SK-N-SH treated with all-trans-retinoic acid at 6 μM for 48 hours (cell line): ENCODE data around the gene PEX1.

Experiments used
- ATAC-seq: fragments of 200-7000 bp; cut with Tn5 transposase; 3 replicates; pipeline ENCODE4 v1.9.1; 2020; ENCODE audit warnings: mild to moderate bottlenecking, moderate library complexity
- ARNTL ChIP-seq: fragments of 450-650 bp; formaldehyde crosslinking; IDR thresholded peaks from 2 replicates; pipeline ENCODE4 v1.5.0; 2020; ENCODE audit warnings: low read depth, mild to moderate bottlenecking, moderate library complexity, borderline replicate concordance
- BACH2 ChIP-seq: fragments of 250-450 bp; sonication (Bioruptor Pico); IDR thresholded peaks from 2 replicates; pipeline ENCODE4 v1.9.0; 2021; ENCODE audit warnings: mild to moderate bottlenecking, borderline replicate concordance
- ESRRG ChIP-seq: fragments of 250-450 bp; sonication (Bioruptor Pico); IDR thresholded peaks from 2 replicates; pipeline ENCODE4 v1.6.1; 2021; ENCODE audit warnings: mild to moderate bottlenecking
- GLIS3 ChIP-seq: fragments of 250-450 bp; sonication (Bioruptor Pico); IDR thresholded peaks from 2 replicates; pipeline ENCODE4 v1.5.0; 2020; ENCODE audit warnings: mild to moderate bottlenecking, moderate library complexity
- ISL1 ChIP-seq: fragments of 250-450 bp; sonication (Bioruptor Pico); IDR thresholded peaks from 2 replicates; pipeline ENCODE4 v2.1.2; 2022; ENCODE audit warnings: mild to moderate bottlenecking, moderate library complexity
- OSR1 ChIP-seq: fragments of 250-450 bp; sonication (Bioruptor Pico); IDR thresholded peaks from 2 replicates; pipeline ENCODE4 v1.8.0; 2022; ENCODE audit warnings: moderate library complexity, mild to moderate bottlenecking, inconsistent platforms
- PPARA ChIP-seq: fragments of 250-450 bp; sonication (Bioruptor Pico); IDR thresholded peaks from 2 replicates; pipeline ENCODE4 v1.5.0; 2020; ENCODE audit warnings: mild to moderate bottlenecking, borderline replicate concordance
- RARB ChIP-seq: fragments of 250-450 bp; sonication (Bioruptor Pico); IDR thresholded peaks from 2 replicates; pipeline ENCODE4 v1.8.0; 2021; ENCODE audit warnings: mild to moderate bottlenecking, moderate library complexity
- SNAI2 ChIP-seq: fragments of 250-450 bp; sonication (Bioruptor Pico); IDR thresholded peaks from 2 replicates; pipeline ENCODE4 v1.5.0; 2020; ENCODE audit warnings: mild to moderate bottlenecking, moderate library complexity
- TCF4 ChIP-seq: fragments of 250-450 bp; sonication (Bioruptor Pico); IDR thresholded peaks from 2 replicates; pipeline ENCODE4 v1.8.0; 2021; ENCODE audit warnings: mild to moderate bottlenecking, moderate library complexity, borderline replicate concordance
- TOX ChIP-seq: fragments of 250-450 bp; sonication (Bioruptor Pico); IDR thresholded peaks from 2 replicates; pipeline ENCODE4 v1.8.0; 2021; ENCODE audit warnings: mild to moderate bottlenecking, moderate library complexity, borderline replicate concordance
- ZC3H10 ChIP-seq: fragments of 250-450 bp; sonication (Bioruptor Pico); IDR thresholded peaks from 2 replicates; pipeline ENCODE4 v1.5.1; 2021; ENCODE audit warnings: mild to moderate bottlenecking, moderate library complexity
- ZFP3 ChIP-seq: fragments of 250-450 bp; sonication (Bioruptor Pico); IDR thresholded peaks from 2 replicates; pipeline ENCODE4 v1.5.0; 2020; ENCODE audit warnings: mild to moderate bottlenecking, moderate library complexity
- ZFP30 ChIP-seq: fragments of 450-650 bp; formaldehyde crosslinking; IDR thresholded peaks from 2 replicates; pipeline ENCODE4 v1.5.0; 2022; ENCODE audit warnings: mild to moderate bottlenecking, moderate library complexity
- ZNF70 ChIP-seq: fragments of 450-650 bp; formaldehyde crosslinking; IDR thresholded peaks from 2 replicates; pipeline ENCODE4 v1.5.0; 2020; ENCODE audit warnings: mild to moderate bottlenecking, moderate library complexity
- ZNF8 ChIP-seq: fragments of 450-650 bp; formaldehyde crosslinking; IDR thresholded peaks from 2 replicates; pipeline ENCODE4 v1.5.0; 2020; ENCODE audit warnings: mild to moderate bottlenecking, moderate library complexity
- TF ChIP-seq, protein P1 (sequence below): fragments of 250-450 bp; sonication (Bioruptor Pico); IDR thresholded peaks from 2 replicates; pipeline ENCODE4 v1.5.1; 2020; ENCODE audit warnings: low read depth, mild to moderate bottlenecking, moderate library complexity
- TF ChIP-seq, protein P2 (sequence below): fragments of 250-450 bp; sonication (Bioruptor Pico); IDR thresholded peaks from 2 replicates; pipeline ENCODE4 v1.5.0; 2020; ENCODE audit warnings: mild to moderate bottlenecking, moderate library complexity
- TF ChIP-seq, protein P3 (sequence below): fragments of 250-450 bp; sonication (Bioruptor Pico); IDR thresholded peaks from 2 replicates; pipeline ENCODE4 v1.8.0; 2021; ENCODE audit warnings: low read depth, mild to moderate bottlenecking, moderate library complexity, borderline replicate concordance
- TF ChIP-seq, protein P4 (sequence below): fragments of 250-450 bp; sonication (Bioruptor Pico); IDR thresholded peaks from 2 replicates; pipeline ENCODE4 v1.8.0; 2020; ENCODE audit warnings: mild to moderate bottlenecking, moderate library complexity, borderline replicate concordance

PEX1 gene

DNA sequence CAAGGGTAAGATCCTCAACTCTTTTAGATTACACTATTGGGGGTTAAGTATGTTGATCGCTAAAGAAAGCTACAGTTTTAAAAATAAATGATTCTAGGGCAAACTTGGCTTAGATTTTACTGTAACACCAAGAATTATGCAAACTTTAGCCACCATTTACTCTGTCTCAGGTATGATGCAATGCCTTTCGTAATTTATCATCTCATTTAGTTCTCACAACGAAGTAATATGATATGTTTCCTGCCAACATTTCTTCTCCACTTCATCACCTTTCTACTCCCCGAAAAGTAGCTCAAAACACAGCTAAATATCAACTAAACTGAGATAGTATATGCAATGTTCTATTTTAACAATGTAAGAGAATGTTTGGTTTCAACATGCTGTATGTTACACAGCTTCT lies 40.8 kb upstream of the PEX1 start:
- no peak for TF ChIP-seq RARB (CRISPR knock-in tag)
- TF ChIP-seq GLIS3 (CRISPR knock-in tag): no peak
- TF ChIP-seq BACH2 (CRISPR knock-in tag): no peak
- no peak for TF ChIP-seq ZNF70 (CRISPR knock-in tag)
- TF ChIP-seq, protein P1, sequence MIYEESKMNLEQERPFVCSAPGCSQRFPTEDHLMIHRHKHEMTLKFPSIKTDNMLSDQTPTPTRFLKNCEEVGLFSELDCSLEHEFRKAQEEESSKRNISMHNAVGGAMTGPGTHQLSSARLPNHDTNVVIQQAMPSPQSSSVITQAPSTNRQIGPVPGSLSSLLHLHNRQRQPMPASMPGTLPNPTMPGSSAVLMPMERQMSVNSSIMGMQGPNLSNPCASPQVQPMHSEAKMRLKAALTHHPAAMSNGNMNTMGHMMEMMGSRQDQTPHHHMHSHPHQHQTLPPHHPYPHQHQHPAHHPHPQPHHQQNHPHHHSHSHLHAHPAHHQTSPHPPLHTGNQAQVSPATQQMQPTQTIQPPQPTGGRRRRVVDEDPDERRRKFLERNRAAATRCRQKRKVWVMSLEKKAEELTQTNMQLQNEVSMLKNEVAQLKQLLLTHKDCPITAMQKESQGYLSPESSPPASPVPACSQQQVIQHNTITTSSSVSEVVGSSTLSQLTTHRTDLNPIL (CRISPR knock-in tag): no peak
- TF ChIP-seq ZFP3: no peak
- no peak for ATAC-seq

DNA sequence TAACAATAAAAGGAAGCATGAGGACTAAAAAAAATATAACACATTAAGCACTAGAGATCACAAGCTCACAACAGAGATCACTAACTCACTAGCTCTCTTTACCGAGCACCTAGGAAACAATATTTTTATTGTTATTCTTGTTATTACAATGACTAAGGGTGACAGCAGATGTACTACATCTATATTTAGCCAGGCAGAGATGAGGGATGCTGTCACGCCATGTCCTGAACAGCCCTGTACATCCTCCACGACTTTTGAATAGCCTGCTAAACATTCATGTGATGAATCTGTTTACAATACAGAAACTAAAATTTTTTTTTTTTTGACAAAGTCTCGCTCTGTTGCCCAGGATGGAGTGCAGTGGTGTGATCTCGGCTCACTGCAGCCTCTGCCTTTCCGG lies 39.1 kb upstream of the PEX1 start:
- no peak for ATAC-seq
- TF ChIP-seq, protein P1 (CRISPR knock-in tag): no peak
- TF ChIP-seq PPARA (no peak), SNAI2 (CRISPR knock-in tag) (no peak), ARNTL (CRISPR knock-in tag) (no peak), ZC3H10 (CRISPR knock-in tag) (no peak), TCF4 (no peak), OSR1 (CRISPR knock-in tag) (no peak), BACH2 (CRISPR knock-in tag) (no peak), ESRRG (CRISPR knock-in tag) (no peak), RARB (CRISPR knock-in tag) (no peak), ZFP3 (no peak), ZFP30 (CRISPR knock-in tag) (no peak), TOX (CRISPR knock-in tag) (no peak), ZNF8 (no peak), ISL1 (CRISPR knock-in tag) (no peak), GLIS3 (CRISPR knock-in tag) (no peak), ZNF70 (CRISPR knock-in tag) (no peak)
- TF ChIP-seq, protein P2, sequence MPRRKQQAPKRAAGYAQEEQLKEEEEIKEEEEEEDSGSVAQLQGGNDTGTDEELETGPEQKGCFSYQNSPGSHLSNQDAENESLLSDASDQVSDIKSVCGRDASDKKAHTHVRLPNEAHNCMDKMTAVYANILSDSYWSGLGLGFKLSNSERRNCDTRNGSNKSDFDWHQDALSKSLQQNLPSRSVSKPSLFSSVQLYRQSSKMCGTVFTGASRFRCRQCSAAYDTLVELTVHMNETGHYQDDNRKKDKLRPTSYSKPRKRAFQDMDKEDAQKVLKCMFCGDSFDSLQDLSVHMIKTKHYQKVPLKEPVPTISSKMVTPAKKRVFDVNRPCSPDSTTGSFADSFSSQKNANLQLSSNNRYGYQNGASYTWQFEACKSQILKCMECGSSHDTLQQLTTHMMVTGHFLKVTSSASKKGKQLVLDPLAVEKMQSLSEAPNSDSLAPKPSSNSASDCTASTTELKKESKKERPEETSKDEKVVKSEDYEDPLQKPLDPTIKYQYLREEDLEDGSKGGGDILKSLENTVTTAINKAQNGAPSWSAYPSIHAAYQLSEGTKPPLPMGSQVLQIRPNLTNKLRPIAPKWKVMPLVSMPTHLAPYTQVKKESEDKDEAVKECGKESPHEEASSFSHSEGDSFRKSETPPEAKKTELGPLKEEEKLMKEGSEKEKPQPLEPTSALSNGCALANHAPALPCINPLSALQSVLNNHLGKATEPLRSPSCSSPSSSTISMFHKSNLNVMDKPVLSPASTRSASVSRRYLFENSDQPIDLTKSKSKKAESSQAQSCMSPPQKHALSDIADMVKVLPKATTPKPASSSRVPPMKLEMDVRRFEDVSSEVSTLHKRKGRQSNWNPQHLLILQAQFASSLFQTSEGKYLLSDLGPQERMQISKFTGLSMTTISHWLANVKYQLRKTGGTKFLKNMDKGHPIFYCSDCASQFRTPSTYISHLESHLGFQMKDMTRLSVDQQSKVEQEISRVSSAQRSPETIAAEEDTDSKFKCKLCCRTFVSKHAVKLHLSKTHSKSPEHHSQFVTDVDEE (CRISPR knock-in tag): no peak
- TF ChIP-seq, protein P3, sequence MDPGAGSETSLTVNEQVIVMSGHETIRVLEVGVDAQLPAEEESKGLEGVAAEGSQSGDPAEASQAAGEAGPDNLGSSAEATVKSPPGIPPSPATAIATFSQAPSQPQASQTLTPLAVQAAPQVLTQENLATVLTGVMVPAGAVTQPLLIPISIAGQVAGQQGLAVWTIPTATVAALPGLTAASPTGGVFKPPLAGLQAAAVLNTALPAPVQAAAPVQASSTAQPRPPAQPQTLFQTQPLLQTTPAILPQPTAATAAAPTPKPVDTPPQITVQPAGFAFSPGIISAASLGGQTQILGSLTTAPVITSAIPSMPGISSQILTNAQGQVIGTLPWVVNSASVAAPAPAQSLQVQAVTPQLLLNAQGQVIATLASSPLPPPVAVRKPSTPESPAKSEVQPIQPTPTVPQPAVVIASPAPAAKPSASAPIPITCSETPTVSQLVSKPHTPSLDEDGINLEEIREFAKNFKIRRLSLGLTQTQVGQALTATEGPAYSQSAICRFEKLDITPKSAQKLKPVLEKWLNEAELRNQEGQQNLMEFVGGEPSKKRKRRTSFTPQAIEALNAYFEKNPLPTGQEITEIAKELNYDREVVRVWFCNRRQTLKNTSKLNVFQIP (CRISPR knock-in tag): no peak

DNA sequence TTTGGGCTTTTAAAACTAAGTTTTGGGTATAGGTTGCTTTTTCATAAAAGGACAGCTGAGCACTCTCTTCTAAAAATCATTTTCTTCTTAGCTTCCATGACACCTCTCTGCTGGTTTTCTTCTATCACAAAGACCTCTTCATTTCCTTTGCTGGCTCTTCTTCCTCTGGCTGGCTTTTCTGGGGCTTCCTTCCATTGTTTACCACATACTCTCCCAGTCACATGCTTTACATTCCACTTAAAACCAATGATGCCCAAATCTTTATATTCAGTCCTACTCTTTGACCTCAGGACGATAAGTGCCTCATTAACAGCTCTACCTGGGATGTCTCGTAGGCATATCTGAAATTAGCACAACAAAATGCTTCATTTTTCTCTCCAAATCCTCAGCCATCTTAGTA lies 35.0 kb upstream of the PEX1 start:
- no peak; the same call in 2 of the 3 replicates for ATAC-seq
- TF ChIP-seq, protein P4, sequence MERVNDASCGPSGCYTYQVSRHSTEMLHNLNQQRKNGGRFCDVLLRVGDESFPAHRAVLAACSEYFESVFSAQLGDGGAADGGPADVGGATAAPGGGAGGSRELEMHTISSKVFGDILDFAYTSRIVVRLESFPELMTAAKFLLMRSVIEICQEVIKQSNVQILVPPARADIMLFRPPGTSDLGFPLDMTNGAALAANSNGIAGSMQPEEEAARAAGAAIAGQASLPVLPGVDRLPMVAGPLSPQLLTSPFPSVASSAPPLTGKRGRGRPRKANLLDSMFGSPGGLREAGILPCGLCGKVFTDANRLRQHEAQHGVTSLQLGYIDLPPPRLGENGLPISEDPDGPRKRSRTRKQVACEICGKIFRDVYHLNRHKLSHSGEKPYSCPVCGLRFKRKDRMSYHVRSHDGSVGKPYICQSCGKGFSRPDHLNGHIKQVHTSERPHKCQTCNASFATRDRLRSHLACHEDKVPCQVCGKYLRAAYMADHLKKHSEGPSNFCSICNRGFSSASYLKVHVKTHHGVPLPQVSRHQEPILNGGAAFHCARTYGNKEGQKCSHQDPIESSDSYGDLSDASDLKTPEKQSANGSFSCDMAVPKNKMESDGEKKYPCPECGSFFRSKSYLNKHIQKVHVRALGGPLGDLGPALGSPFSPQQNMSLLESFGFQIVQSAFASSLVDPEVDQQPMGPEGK: no peak
- no peak for TF ChIP-seq SNAI2 (CRISPR knock-in tag)
- TF ChIP-seq ARNTL (CRISPR knock-in tag): no peak
- no peak for TF ChIP-seq ZNF70 (CRISPR knock-in tag)
- no peak for TF ChIP-seq TCF4
- TF ChIP-seq, all 23 proteins: peak for 0

DNA sequence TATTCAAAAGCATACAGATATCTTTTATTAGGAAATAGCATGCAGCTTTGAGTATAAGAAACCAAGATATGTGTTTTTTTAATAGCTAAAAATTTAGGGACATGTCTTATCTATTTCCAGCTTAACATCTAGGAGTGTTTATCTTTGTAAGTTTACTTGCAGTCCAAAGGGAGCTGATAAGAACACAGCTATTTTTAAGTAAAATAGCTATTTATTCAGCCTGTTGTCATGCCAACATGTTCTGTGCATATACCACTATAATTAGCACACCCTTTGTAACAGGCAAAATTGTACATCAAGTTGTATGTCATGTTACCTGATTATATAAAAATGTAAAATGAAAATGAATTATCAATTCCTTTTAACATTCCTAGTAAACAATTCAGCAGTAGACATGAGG lies 32.3 kb upstream of the PEX1 start:
- ATAC-seq: no peak
- no peak for TF ChIP-seq RARB (CRISPR knock-in tag)
- TF ChIP-seq, protein P2 (CRISPR knock-in tag): no peak
- TF ChIP-seq BACH2 (CRISPR knock-in tag): no peak
- no peak for TF ChIP-seq ARNTL (CRISPR knock-in tag)
- TF ChIP-seq, protein P4: no peak
- no peak for TF ChIP-seq SNAI2 (CRISPR knock-in tag)
- TF ChIP-seq, protein P3 (CRISPR knock-in tag): no peak
